PFSK-1 (cell line): ENCODE results near the gene RASSF3.

Experiments
- POLR2AphosphoS5 ChIP-seq: IDR thresholded peaks from 2 replicates; pipeline ENCODE4 v1.6.1; 2012; ENCODE audit warnings: low read depth, mild to moderate bottlenecking, control low read depth, low read length, moderate library complexity
- SIN3A ChIP-seq: IDR thresholded peaks from 2 replicates; pipeline ENCODE4 v1.6.1; 2012; ENCODE audit warnings: mild to moderate bottlenecking, low read length, moderate library complexity, borderline replicate concordance; ENCODE audit not compliant: insufficient read depth
- TAF1 ChIP-seq: IDR thresholded peaks from 2 replicates; pipeline ENCODE4 v1.6.1; 2012; ENCODE audit warnings: low read length, control low read depth, borderline replicate concordance; ENCODE audit not compliant: insufficient read depth
- TF ChIP-seq, protein P1 (sequence below), 2 experiments: IDR thresholded peaks; 2 replicates each; pipeline versions ENCODE4 v1.6.1 to v1.8.0; 2011 to 2012; ENCODE audit warnings: low read depth in 2 of 2, low read length in 2 of 2, control low read depth in 1 of 2, inconsistent platforms in 1 of 2, mild to moderate bottlenecking in 1 of 2, moderate library complexity in 1 of 2; ENCODE audit not compliant: insufficient read depth in 1 of 2

DNA sequence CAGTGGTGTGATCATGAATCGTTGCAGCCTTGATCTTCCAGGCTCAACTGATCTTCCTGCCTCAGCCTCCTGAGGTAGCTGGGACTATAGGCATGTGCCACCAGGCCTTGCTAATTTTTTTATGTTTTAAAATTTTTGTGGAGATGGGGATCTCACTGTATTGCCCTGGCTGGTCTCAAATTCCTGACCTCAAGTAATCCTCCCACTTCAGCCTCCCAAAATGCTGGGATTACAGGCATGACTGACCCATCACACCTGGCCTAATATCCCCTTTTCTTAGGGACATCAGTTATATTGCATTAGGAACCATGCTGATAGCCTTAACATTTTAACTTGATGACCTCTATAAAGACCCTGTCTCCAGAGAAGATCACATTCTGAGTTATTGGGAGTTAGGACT lies 42.8 kb downstream of the RASSF3 start:
- TF ChIP-seq SIN3A (no peak), POLR2AphosphoS5 (no peak), TAF1 (no peak)
- TF ChIP-seq, protein P1, sequence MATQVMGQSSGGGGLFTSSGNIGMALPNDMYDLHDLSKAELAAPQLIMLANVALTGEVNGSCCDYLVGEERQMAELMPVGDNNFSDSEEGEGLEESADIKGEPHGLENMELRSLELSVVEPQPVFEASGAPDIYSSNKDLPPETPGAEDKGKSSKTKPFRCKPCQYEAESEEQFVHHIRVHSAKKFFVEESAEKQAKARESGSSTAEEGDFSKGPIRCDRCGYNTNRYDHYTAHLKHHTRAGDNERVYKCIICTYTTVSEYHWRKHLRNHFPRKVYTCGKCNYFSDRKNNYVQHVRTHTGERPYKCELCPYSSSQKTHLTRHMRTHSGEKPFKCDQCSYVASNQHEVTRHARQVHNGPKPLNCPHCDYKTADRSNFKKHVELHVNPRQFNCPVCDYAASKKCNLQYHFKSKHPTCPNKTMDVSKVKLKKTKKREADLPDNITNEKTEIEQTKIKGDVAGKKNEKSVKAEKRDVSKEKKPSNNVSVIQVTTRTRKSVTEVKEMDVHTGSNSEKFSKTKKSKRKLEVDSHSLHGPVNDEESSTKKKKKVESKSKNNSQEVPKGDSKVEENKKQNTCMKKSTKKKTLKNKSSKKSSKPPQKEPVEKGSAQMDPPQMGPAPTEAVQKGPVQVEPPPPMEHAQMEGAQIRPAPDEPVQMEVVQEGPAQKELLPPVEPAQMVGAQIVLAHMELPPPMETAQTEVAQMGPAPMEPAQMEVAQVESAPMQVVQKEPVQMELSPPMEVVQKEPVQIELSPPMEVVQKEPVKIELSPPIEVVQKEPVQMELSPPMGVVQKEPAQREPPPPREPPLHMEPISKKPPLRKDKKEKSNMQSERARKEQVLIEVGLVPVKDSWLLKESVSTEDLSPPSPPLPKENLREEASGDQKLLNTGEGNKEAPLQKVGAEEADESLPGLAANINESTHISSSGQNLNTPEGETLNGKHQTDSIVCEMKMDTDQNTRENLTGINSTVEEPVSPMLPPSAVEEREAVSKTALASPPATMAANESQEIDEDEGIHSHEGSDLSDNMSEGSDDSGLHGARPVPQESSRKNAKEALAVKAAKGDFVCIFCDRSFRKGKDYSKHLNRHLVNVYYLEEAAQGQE (IDR thresholded peaks at IDR 0.05; ENCODE audit: insufficient read depth in 1 of 2, low read depth in 2 of 2, low read length in 2 of 2): no peak
